GM23248 (cell line): ENCODE results near the gene CEP350. TPM values are rescaled to one million over a fixed set of nuclear protein-coding genes. Genes with fewer than 3 reads are reported as not detected.
A peak's percentile ranks its signal among the peaks of the same experiment; 100 is the strongest.

ENCODE experiments used
- DNase-seq: peaks from one replicate; pipeline ENCODE4 v3.0.0-alpha.2; 2015
- H2AFZ ChIP-seq: fragments of 200-600 bp; sonication (generic); 2 replicates; pipeline ENCODE4 v1.6.1; 2016; ENCODE audit warnings: antibody characterized with exemption
- H3F3A ChIP-seq: fragments of 200-600 bp; sonication (generic); 2 replicates; pipeline ENCODE4 v1.6.1; 2016; ENCODE audit warnings: mild to moderate bottlenecking, antibody characterized with exemption, mixed run types; ENCODE audit not compliant: insufficient read depth
- H3K27ac ChIP-seq: fragments of 200-600 bp; sonication (generic); 2 replicates; pipeline ENCODE4 v1.5.1; 2016; ENCODE audit warnings: mild to moderate bottlenecking
- H3K27me3 ChIP-seq: fragments of 200-600 bp; sonication (generic); replicated peaks from 2 replicates; pipeline ENCODE4 v1.6.1; 2016; ENCODE audit warnings: mild to moderate bottlenecking; ENCODE audit not compliant: insufficient read depth
- H3K36me3 ChIP-seq: fragments of 200-600 bp; sonication (generic); 2 replicates; pipeline ENCODE4 v1.6.1; 2016; ENCODE audit warnings: low read depth, mild to moderate bottlenecking
- H3K4me1 ChIP-seq: fragments of 200-600 bp; sonication (generic); 2 replicates; pipeline ENCODE4 v1.6.1; 2016; ENCODE audit warnings: mild to moderate bottlenecking; ENCODE audit not compliant: insufficient read depth
- H3K4me2 ChIP-seq: fragments of 200-600 bp; sonication (generic); one replicate; pipeline ENCODE4 v1.6.1; 2016; ENCODE audit warnings: mild to moderate bottlenecking; ENCODE audit not compliant: unreplicated experiment
- H3K4me3 ChIP-seq: fragments of 200-600 bp; sonication (generic); 2 replicates; pipeline ENCODE4 v1.5.1; 2016; ENCODE audit warnings: mild to moderate bottlenecking
- H3K79me2 ChIP-seq: fragments of 200-600 bp; sonication (generic); 2 replicates; pipeline ENCODE4 v1.6.1; 2016; ENCODE audit warnings: mild to moderate bottlenecking; ENCODE audit not compliant: insufficient read depth
- H3K9ac ChIP-seq: fragments of 200-600 bp; sonication (generic); 2 replicates; pipeline ENCODE4 v1.6.1; 2016; ENCODE audit warnings: mild to moderate bottlenecking
- H3K9me2 ChIP-seq: fragments of 200-600 bp; sonication (generic); 2 replicates; pipeline ENCODE4 v1.6.1; 2016; ENCODE audit warnings: mixed run types, mild to moderate bottlenecking, moderate library complexity; ENCODE audit not compliant: insufficient read depth
- H3K9me3 ChIP-seq: fragments of 200-600 bp; sonication (generic); one replicate; pipeline ENCODE4 v1.6.1; 2017; ENCODE audit warnings: low read depth
- H4K20me1 ChIP-seq: fragments of 200-600 bp; sonication (generic); 2 replicates; pipeline ENCODE4 v1.6.0; 2016; ENCODE audit not compliant: insufficient read depth
- EZH2 ChIP-seq: fragments of 200-600 bp; sonication (generic); IDR thresholded peaks from 2 replicates; pipeline ENCODE4 v1.6.1; 2018; ENCODE audit warnings: antibody characterized with exemption, mild to moderate bottlenecking; ENCODE audit not compliant: insufficient read depth, poor library complexity, severe bottlenecking
- EZH2phosphoT487 ChIP-seq: fragments of 200-600 bp; sonication (generic); IDR thresholded peaks from 2 replicates; pipeline ENCODE4 v1.6.1; 2018; ENCODE audit warnings: antibody characterized with exemption, moderate library complexity, mild to moderate bottlenecking, low read depth; ENCODE audit not compliant: insufficient read depth
- WGBS, 2 experiments: methylation state at CpG; one replicate each; pipeline ENCODE4 v1.1.6; 2015 to 2017; ENCODE audit warnings: low lambda C conversion rate in 2 of 2, low coverage in 1 of 2; ENCODE audit errors: missing lambda C conversion rate in 2 of 2; 5-methylcytosine and 5-hydroxymethylcytosine counted together
- in situ Hi-C: fragments of 300-500 bp; cut with MboI; formaldehyde crosslinking; loops from 2 replicates; pipeline ENCODE4 v1.15.0; 2020
- polyA plus RNA-seq: library from polyadenylated mRNA; unstranded; fragments of >200 nt; fragmentation: Nextera tagmentation; extraction: Ambion mirVana; gene quantifications from 2 replicates; pipeline ENCODE4 v1.2.1, GENCODE V29; 2016
- total RNA-seq: library from RNA; depleted of rRNA; stranded (reverse); fragments of >200 nt; shearing (Covaris generic); gene quantifications from 2 replicates; pipeline ENCODE4 v1.2.3, GENCODE V29; 2014

Gene CEP350
- total and polyA plus RNA-seq, 2 experiments from 2014 or later, result 14.9 to 81.3 TPM

GRCh38 chr1:180143359-180143758 lies 188.7 kb downstream of the CEP350 start:
- Histone ChIP-seq H3K36me3 (no peaks in the 10 kb centered on the region), H3K27me3 (no peaks in the 10 kb centered on the region), H3F3A (no peaks in the 10 kb centered on the region), H3K9me2 (no peaks in the 10 kb centered on the region), H2AFZ (no peak overlapping the region), H3K4me2 (no peak overlapping the region), H3K9ac (no peak overlapping the region), H3K9me3 (no peaks in the 10 kb centered on the region), H3K4me3 (no peak overlapping the region), H3K27ac (no peak overlapping the region), H4K20me1 (no peaks in the 10 kb centered on the region), H3K4me1 (no peaks in the 10 kb centered on the region), H3K79me2 (no peaks in the 10 kb centered on the region)
- DNase-seq, result no peak
- 61 to 65% methylated on average over 3 of the region's 3 CpGs for WGBS, 2 experiments
- in situ Hi-C loops, result no loop called here
- TF ChIP-seq EZH2 (no peak), EZH2phosphoT487 (no peak)

- no peaks in the 10 kb centered on the region for H3K79me2 ChIP-seq
- H3K9me3 ChIP-seq, result no peaks in the 10 kb centered on the region
- no peaks in the 10 kb centered on the region for H3K4me1 ChIP-seq
- no peaks in the 10 kb centered on the region for H3K27me3 ChIP-seq
- TF ChIP-seq EZH2, result no peak
- TF ChIP-seq EZH2phosphoT487, result no peak
- no peaks in the 10 kb centered on the region for H4K20me1 ChIP-seq
- no peaks in the 10 kb centered on the region for H3K9me2 ChIP-seq
- H3F3A ChIP-seq, result no peaks in the 10 kb centered on the region
- WGBS, 2 experiments, result 80 to 85% methylated on average over 6 of the region's 6 CpGs
- no peak overlapping the region for H3K27ac ChIP-seq
- peak overlapping the region; percentile 51 for H2AFZ ChIP-seq
- in situ Hi-C loops, result no loop called here
- no peak overlapping the region for H3K4me3 ChIP-seq
- H3K4me2 ChIP-seq, result no peak overlapping the region
- DNase-seq, result no peak
- no peaks in the 10 kb centered on the region for H3K36me3 ChIP-seq
- H3K9ac ChIP-seq, result no peak overlapping the region
Observed at GRCh38 chr1:180144659-180145357, 190.2 kb downstream of the CEP350 start.

GRCh38 chr1:180145446-180145845 lies 190.8 kb downstream of the CEP350 start:
- 92 to 98% methylated on average over 3 of the region's 3 CpGs for WGBS, 2 experiments
- no peaks in the 10 kb centered on the region for H3K9me3 ChIP-seq
- no peaks in the 10 kb centered on the region for H3K27me3 ChIP-seq
- no peak overlapping the region for H3K4me3 ChIP-seq
- no peaks in the 10 kb centered on the region for H3K36me3 ChIP-seq
- H3K27ac ChIP-seq, result no peak overlapping the region
- H4K20me1 ChIP-seq, result no peaks in the 10 kb centered on the region
- 0 out of 2 replicates have a peak, but pooled peaks cover under 1% of the 10 kb centered on the region for H3F3A ChIP-seq
- H3K9me2 ChIP-seq, result no peaks in the 10 kb centered on the region
- H3K79me2 ChIP-seq, result no peaks in the 10 kb centered on the region
- peak overlapping the region; percentile 51 for H2AFZ ChIP-seq
- no peak overlapping the region for H3K4me2 ChIP-seq
- no peak overlapping the region for H3K9ac ChIP-seq
- in situ Hi-C loops, result no loop called here
- no peak for DNase-seq
- TF ChIP-seq EZH2phosphoT487 (no peak), EZH2 (no peak)
- H3K4me1 ChIP-seq, result peaks cover under 1% of the 10 kb centered on the region; the same call in 1 of the 2 replicates

GRCh38 chr1:180150982-180151381 lies 196.4 kb downstream of the CEP350 start:
- Histone ChIP-seq H3K36me3 (no peaks in the 10 kb centered on the region), H3K79me2 (peaks cover 11% of the 10 kb centered on the region), H3K27ac (peak overlapping the region; percentile 45), H3F3A (peaks cover 35% of the 10 kb centered on the region), H3K4me1 (peaks cover 29% of the 10 kb centered on the region), H3K27me3 (no peaks in the 10 kb centered on the region), H2AFZ (no peak overlapping the region), H3K9ac (no peak overlapping the region), H3K9me3 (no peaks in the 10 kb centered on the region), H3K4me3 (no peak overlapping the region), H3K9me2 (no peaks in the 10 kb centered on the region), H3K4me2 (peak overlapping the region; percentile 46), H4K20me1 (no peaks in the 10 kb centered on the region)
- 3 to 22% methylated on average over 1 of the region's 1 CpG for WGBS, 2 experiments
- TF ChIP-seq EZH2 (no peak), EZH2phosphoT487 (no peak)
- in situ Hi-C loops, result loop anchor here (25.0 kb wide), 1 partner anchor 264 kb away; the partner anchor contains the start of genes TOR1AIP1 and TOR1AIP2
- DNase-seq, result peak; percentile 36
